CD4-positive, alpha-beta T cell (primary cell): ENCODE results near the gene CORO1C. TPM values are rescaled to one million over a fixed set of nuclear protein-coding genes. Genes with fewer than 3 reads are reported as not detected.

Experiments
- ATAC-seq: fragments of 200-7000 bp; cut with Tn5 transposase; one replicate; pipeline ENCODE4 v1.10.0; 2022; ENCODE audit warnings: mild to moderate bottlenecking; ENCODE audit not compliant: poor library complexity
- CTCF ChIA-PET: fragments of 350-600 bp; sonication (Branson Sonifier 250); formaldehyde crosslinking; loops from one replicate; lab custom pipeline; 2021; ENCODE audit warnings: antibody characterized with exemption, inconsistent platforms; lab: Charles Lee
- POLR2A ChIA-PET: fragments of 350-600 bp; sonication (Branson Sonifier 250); formaldehyde crosslinking; loops from one replicate; lab custom pipeline; 2021; ENCODE audit warnings: antibody characterized with exemption, inconsistent platforms; lab: Charles Lee
- DNase-seq, 14 experiments: peaks; one replicate each; pipeline ENCODE4 v3.0.0-alpha.2; 2013 to 2020; ENCODE audit warnings: mixed read lengths in 2 of 14
- H3K27ac ChIP-seq, 2 donors: one replicate each; pipeline versions ENCODE4 v1.5.1 to v1.7.0; 2013; ENCODE audit warnings: low read length in 2 of 2, low read depth in 1 of 2, mild to moderate bottlenecking in 1 of 2
- H3K27me3 ChIP-seq, 2 experiments: 1 replicate in 1 of 2; 2 replicates in 1 of 2; pipeline versions ENCODE4 v1.6.1 to v1.7.0; 2013; ENCODE audit warnings: low read length in 2 of 2, control low read depth in 1 of 2, mild to moderate bottlenecking in 1 of 2, moderate library complexity in 1 of 2; ENCODE audit not compliant: insufficient read depth in 2 of 2, control insufficient read depth in 1 of 2
- H3K36me3 ChIP-seq: one replicate; pipeline ENCODE4 v1.6.1; 2013; ENCODE audit warnings: low read length, control low read depth; ENCODE audit not compliant: insufficient read depth
- H3K4me1 ChIP-seq: one replicate; pipeline ENCODE4 v1.6.1; 2013; ENCODE audit warnings: low read length, control low read depth; ENCODE audit not compliant: insufficient read depth
- H3K4me3 ChIP-seq: one replicate; pipeline ENCODE4 v1.5.1; 2013; ENCODE audit warnings: mild to moderate bottlenecking, low read length, moderate library complexity
- H3K9me3 ChIP-seq, 2 experiments: 1 replicate in 1 of 2; 2 replicates in 1 of 2; pipeline versions ENCODE4 v1.6.1 to v1.7.0; 2013; ENCODE audit warnings: low read length in 2 of 2, mild to moderate bottlenecking in 2 of 2, control low read depth in 1 of 2, moderate library complexity in 1 of 2; ENCODE audit not compliant: control insufficient read depth in 1 of 2, insufficient read depth in 1 of 2
- H3K27ac Mint-ChIP-seq: one replicate; pipeline ENCODE4 v1.8.0; 2020; ENCODE audit warnings: mixed read lengths
- H3K27me3 Mint-ChIP-seq: one replicate; pipeline ENCODE4 v1.8.0; 2021; ENCODE audit warnings: mixed read lengths
- H3K36me3 Mint-ChIP-seq: one replicate; pipeline ENCODE4 v1.8.0; 2021; ENCODE audit warnings: low read depth, mixed read lengths
- H3K4me1 Mint-ChIP-seq: one replicate; pipeline ENCODE4 v1.8.0; 2021; ENCODE audit warnings: low read depth, mixed read lengths
- H3K4me3 Mint-ChIP-seq: one replicate; pipeline ENCODE4 v1.8.0; 2020; ENCODE audit warnings: mild to moderate bottlenecking, mixed read lengths
- H3K9me3 Mint-ChIP-seq: one replicate; pipeline ENCODE4 v1.8.0; 2020; ENCODE audit warnings: mixed read lengths
- CTCF ChIP-seq: fragments of 200-600 bp; IDR thresholded peaks from one replicate; pipeline ENCODE4 v1.8.0; 2022; ENCODE audit warnings: antibody characterized with exemption, mild to moderate bottlenecking
- intact Hi-C, 2 experiments: fragments of 100-400 bp; cut with DNase I in 1 of 2; cut with micrococcal nuclease in 1 of 2; formaldehyde crosslinking; loops; one replicate each; pipeline versions ENCODE4 v1.15.1 to v1.9.0; 2023 to 2025; cut with DNase I, micrococcal nuclease
- total RNA-seq, 174 experiments: library from RNA in 2 of 174; stranded (reverse) in 2 of 174; gene quantifications; one replicate each; pipeline ENCODE4 v1.2.3 and lab custom pipeline; 2021 to 2026

CORO1C gene
- total RNA-seq, 2 experiments from 2014 or later: 6.7 to 7.4 TPM

- Histone ChIP-seq H3K36me3 (peaks cover 7% of the 10 kb centered on the region), H3K27me3 (no peaks in the 10 kb centered on the region), H3K4me3 (no peak overlapping the region), H3K27ac (no peak overlapping the region), H3K4me1 (peaks cover 4% of the 10 kb centered on the region), H3K9me3 (no peaks in the 10 kb centered on the region)
- no peak overlapping the region for H3K4me3 Mint-ChIP-seq
- intact Hi-C loops: no loop called here
- no peak for TF ChIP-seq CTCF
- H3K27ac Mint-ChIP-seq: no peak overlapping the region
- POLR2A ChIA-PET: interaction anchor here (0.6 to 1.4 kb wide), 3 partner anchors 9 to 16 kb away, joined by 3 to 4 read pairs (median 3); no protein-coding TSS in a partner anchor
- no peaks in the 10 kb centered on the region for H3K27me3 Mint-ChIP-seq
- H3K36me3 Mint-ChIP-seq: peaks cover 8% of the 10 kb centered on the region
- CTCF ChIA-PET: no interaction called here
- peak; percentile 26 for ATAC-seq
- H3K4me1 Mint-ChIP-seq: peaks cover 10% of the 10 kb centered on the region
- H3K9me3 Mint-ChIP-seq: no peaks in the 10 kb centered on the region
- DNase-seq: peak in 1 of 14 experiments; percentile 26
Observed at GRCh38 chr12:108701779-108702441, 29.4 kb downstream of the CORO1C start.

GRCh38 chr12:108700833-108701541, 30.3 kb downstream of the CORO1C start:
- Histone ChIP-seq H3K27ac (no peak overlapping the region), H3K9me3 (no peaks in the 10 kb centered on the region), H3K4me3 (no peak overlapping the region), H3K36me3 (peaks cover 7% of the 10 kb centered on the region), H3K27me3 (no peaks in the 10 kb centered on the region), H3K4me1 (peaks cover 4% of the 10 kb centered on the region)
- intact Hi-C loops: no loop called here
- TF ChIP-seq CTCF: no peak
- no peak for ATAC-seq
- no peak overlapping the region for H3K4me3 Mint-ChIP-seq
- H3K4me1 Mint-ChIP-seq: peaks cover 19% of the 10 kb centered on the region
- CTCF ChIA-PET: no interaction called here
- DNase-seq: no peak
- no peaks in the 10 kb centered on the region for H3K27me3 Mint-ChIP-seq
- POLR2A ChIA-PET: interaction anchor here (1.3 kb wide), 1 partner anchor 8 kb away, joined by 3 read pairs; no protein-coding TSS in a partner anchor
- no peak overlapping the region for H3K27ac Mint-ChIP-seq
- H3K36me3 Mint-ChIP-seq: peaks cover 8% of the 10 kb centered on the region
- H3K9me3 Mint-ChIP-seq: no peaks in the 10 kb centered on the region

- DNase-seq (no peak), ATAC-seq (no peak)
- no peak overlapping the region for H3K4me3 Mint-ChIP-seq
- Histone ChIP-seq H3K9me3 (no peaks in the 10 kb centered on the region), H3K27me3 (no peaks in the 10 kb centered on the region), H3K4me1 (peaks cover 4% of the 10 kb centered on the region), H3K4me3 (no peak overlapping the region), H3K36me3 (peaks cover 7% of the 10 kb centered on the region), H3K27ac (no peak overlapping the region)
- H3K27me3 Mint-ChIP-seq: no peaks in the 10 kb centered on the region
- peaks cover 22% of the 10 kb centered on the region for H3K4me1 Mint-ChIP-seq
- intact Hi-C loops: no loop called here
- peaks cover 8% of the 10 kb centered on the region for H3K36me3 Mint-ChIP-seq
- ChIA-PET CTCF (no interaction called here), POLR2A (interaction anchor here (1.1 kb wide), 1 partner anchor 9 kb away, joined by 4 read pairs; no protein-coding TSS in a partner anchor)
- no peak for TF ChIP-seq CTCF
- H3K27ac Mint-ChIP-seq: no peak overlapping the region
- no peaks in the 10 kb centered on the region for H3K9me3 Mint-ChIP-seq
Observed at GRCh38 chr12:108699955-108700563, 31.3 kb downstream of the CORO1C start.
